Endothelial cell (in vitro differentiated cells): ENCODE measurements around the gene RRN3. TPM values are rescaled to one million over a fixed set of nuclear protein-coding genes. Genes with fewer than 3 reads are reported as not detected.
"Not testable (repeated sequence)": the region's sequence is repeated elsewhere in the genome, so short reads cannot be mapped to it uniquely, and the experiment has no call there.

Source experiments
- DNase-seq: peaks from one replicate; pipeline ENCODE4 v3.0.0; 2021; ENCODE audit warnings: low spot score
- H3K27ac Mint-ChIP-seq: one replicate; pipeline ENCODE4 v1.8.0; 2021; ENCODE audit warnings: mixed read lengths, inconsistent platforms; ENCODE audit not compliant: unreplicated experiment
- H3K27me3 Mint-ChIP-seq: one replicate; pipeline ENCODE4 v1.8.0; 2021; ENCODE audit warnings: mild to moderate bottlenecking, moderate library complexity, mixed read lengths, inconsistent platforms; ENCODE audit not compliant: unreplicated experiment
- H3K36me3 Mint-ChIP-seq: one replicate; pipeline ENCODE4 v1.8.0; 2021; ENCODE audit warnings: mild to moderate bottlenecking, low read depth, mixed read lengths, inconsistent platforms; ENCODE audit not compliant: unreplicated experiment
- H3K4me1 Mint-ChIP-seq: one replicate; pipeline ENCODE4 v1.8.0; 2021; ENCODE audit warnings: mild to moderate bottlenecking, mixed read lengths, inconsistent platforms; ENCODE audit not compliant: unreplicated experiment
- H3K4me3 Mint-ChIP-seq: one replicate; pipeline ENCODE4 v1.8.0; 2021; ENCODE audit warnings: mild to moderate bottlenecking, mixed read lengths, inconsistent platforms; ENCODE audit not compliant: unreplicated experiment
- H3K9me3 Mint-ChIP-seq: one replicate; pipeline ENCODE4 v1.8.0; 2021; ENCODE audit warnings: mixed read lengths, inconsistent platforms; ENCODE audit not compliant: unreplicated experiment
- CTCF ChIP-seq: fragments of 200-600 bp; sonication (generic); IDR thresholded peaks from one replicate; pipeline ENCODE4 v1.5.0; 2021; ENCODE audit warnings: antibody characterized with exemption; ENCODE audit not compliant: unreplicated experiment
- total RNA-seq: library from RNA; stranded (reverse); fragmentation: NEBNext Ultra II Directional; extraction: Animal tissue kit (Norgen Biotek cat#: 25700); gene quantifications from one replicate; pipeline ENCODE4 v1.2.1, GENCODE V29; 2021; ENCODE audit not compliant: unreplicated experiment

The RRN3 gene
- total RNA-seq, 1 donor from 2014 or later: 18.0 TPM

DNA sequence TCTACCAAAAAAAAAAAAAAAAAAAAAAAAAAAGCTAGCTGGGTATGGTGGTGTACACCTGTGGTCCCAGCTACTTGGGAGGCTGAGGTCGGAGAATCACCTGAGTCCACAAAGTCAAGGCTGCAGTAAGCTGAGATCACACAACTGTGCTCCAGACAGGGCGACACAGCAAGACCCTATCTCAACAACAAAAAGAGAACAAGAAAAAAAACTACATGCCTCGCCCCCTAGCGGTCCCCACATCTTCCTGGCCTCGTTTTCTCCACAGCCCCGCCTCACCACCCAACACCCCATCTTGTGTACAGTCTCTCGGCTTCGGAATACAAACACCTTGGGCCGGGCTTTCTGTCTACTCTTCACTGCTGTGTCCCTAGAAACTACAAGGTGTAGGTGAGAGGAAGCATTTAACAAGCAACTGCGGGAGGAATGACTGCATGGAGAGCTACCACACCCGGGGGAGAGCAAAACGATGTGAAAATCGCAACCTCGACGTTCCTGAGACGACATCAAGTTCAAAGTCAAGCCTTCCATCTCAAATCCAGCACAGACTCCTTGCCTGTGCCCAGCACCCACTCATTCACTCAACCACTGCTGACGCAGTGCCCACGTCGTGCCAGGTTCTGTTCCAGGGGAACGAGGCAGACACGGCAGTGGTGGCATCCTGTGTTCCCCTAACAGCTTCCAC lies 47.2 kb downstream of the RRN3 start:
- peaks cover 5% of the 10 kb centered on the region for H3K4me1 Mint-ChIP-seq
- no peak overlapping the region for H3K4me3 Mint-ChIP-seq
- H3K27me3 Mint-ChIP-seq: peaks cover 1% of the 10 kb centered on the region
- H3K27ac Mint-ChIP-seq: no peak overlapping the region
- no peaks in the 10 kb centered on the region for H3K9me3 Mint-ChIP-seq
- no peak for TF ChIP-seq CTCF
- peaks cover 25% of the 10 kb centered on the region for H3K36me3 Mint-ChIP-seq
- no peak for DNase-seq

GRCh38 chr16:15045270-15045669 lies 48.8 kb downstream of the RRN3 start:
- not testable (repeated sequence) for DNase-seq, H3K9me3 Mint-ChIP-seq, H3K27ac Mint-ChIP-seq, H3K4me1 Mint-ChIP-seq, H3K27me3 Mint-ChIP-seq, H3K4me3 Mint-ChIP-seq
- peaks cover 25% of the 10 kb centered on the region for H3K36me3 Mint-ChIP-seq

GRCh38 chr16:15044286-15044685 lies 49.8 kb downstream of the RRN3 start:
- Mint-ChIP-seq H3K36me3 (peaks cover 25% of the 10 kb centered on the region), H3K4me3 (peak overlapping the region; percentile 37), H3K27me3 (peaks cover 3% of the 10 kb centered on the region), H3K27ac (no peak overlapping the region), H3K9me3 (no peaks in the 10 kb centered on the region), H3K4me1 (no peaks in the 10 kb centered on the region)
- no peak for TF ChIP-seq CTCF
- DNase-seq: no peak

DNA sequence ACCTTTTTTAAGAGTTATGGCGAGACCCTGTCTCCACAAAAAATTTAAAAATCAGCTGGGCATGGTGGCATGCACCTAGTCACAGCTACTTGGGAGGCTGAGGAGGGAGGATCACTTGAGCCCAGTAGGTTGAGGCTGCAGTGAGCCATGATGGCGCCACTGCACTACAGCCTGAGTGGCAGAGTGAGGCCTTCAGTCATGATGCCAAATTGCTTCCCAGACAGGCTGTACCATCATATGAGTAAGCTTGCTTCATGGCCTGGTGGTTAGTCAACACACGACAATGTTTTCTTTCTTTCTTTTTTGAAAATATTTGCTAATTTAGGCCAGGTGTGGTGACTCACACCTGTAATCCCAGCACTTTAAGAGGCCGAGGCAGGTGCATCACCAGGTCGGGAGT lies 50.7 kb downstream of the RRN3 start:
- H3K9me3 Mint-ChIP-seq: no peaks in the 10 kb centered on the region
- peaks cover 25% of the 10 kb centered on the region for H3K36me3 Mint-ChIP-seq
- peaks cover 3% of the 10 kb centered on the region for H3K27me3 Mint-ChIP-seq
- no peak for DNase-seq
- H3K27ac Mint-ChIP-seq: no peak overlapping the region
- no peak for TF ChIP-seq CTCF
- no peak overlapping the region for H3K4me3 Mint-ChIP-seq
- no peaks in the 10 kb centered on the region for H3K4me1 Mint-ChIP-seq

DNA sequence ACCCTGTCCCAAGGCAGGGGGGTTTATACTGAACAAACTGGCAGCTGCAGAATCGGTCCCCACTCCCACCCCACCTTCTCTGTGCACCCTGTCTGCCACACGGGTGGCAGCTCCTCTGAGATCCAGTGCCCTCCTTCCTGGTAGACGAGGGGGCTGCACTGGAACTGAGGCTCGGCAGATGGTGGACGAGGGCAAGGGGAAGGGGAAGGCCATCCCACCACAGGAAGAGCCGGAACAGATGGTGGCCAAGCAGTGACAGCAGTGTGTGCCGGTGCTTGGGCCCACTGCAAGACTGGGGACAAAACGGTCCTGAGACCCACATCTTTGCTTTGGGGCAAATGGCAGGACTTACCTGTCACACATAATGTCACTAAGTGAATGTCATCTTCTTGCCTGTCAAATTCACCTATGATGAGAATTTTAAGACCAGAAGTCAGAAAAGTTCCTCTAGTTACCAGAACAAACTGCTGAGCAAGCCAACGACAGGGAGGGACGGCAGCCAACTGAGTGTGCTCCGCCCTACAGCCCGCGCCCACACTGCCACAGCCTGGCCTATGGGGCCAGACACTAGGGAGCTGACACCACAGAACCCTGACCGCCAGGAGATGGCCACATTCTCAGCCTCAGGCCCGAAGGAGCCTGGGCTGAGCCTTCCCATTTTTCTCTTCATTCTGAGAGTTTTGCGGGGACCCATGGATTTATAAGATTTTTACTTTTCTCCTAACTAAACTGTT lies 52.6 kb downstream of the RRN3 start:
- TF ChIP-seq CTCF: no peak
- peaks cover 3% of the 10 kb centered on the region for H3K27me3 Mint-ChIP-seq
- no peak overlapping the region for H3K4me3 Mint-ChIP-seq
- H3K27ac Mint-ChIP-seq: no peak overlapping the region
- H3K4me1 Mint-ChIP-seq: no peaks in the 10 kb centered on the region
- no peaks in the 10 kb centered on the region for H3K9me3 Mint-ChIP-seq
- DNase-seq: no peak
- peaks cover 30% of the 10 kb centered on the region for H3K36me3 Mint-ChIP-seq
